Ascending aorta (tissue), 2 donors: ENCODE results near the gene RABL6. TPM values are rescaled to one million over a fixed set of nuclear protein-coding genes. Genes with fewer than 3 reads are reported as not detected.
"Not testable (repeated sequence)": the region's sequence is repeated elsewhere in the genome, so short reads cannot be mapped to it uniquely, and the experiment has no call there.

Experiments
- DNase-seq, 2 donors: peaks; one replicate each; pipeline ENCODE4 v3.0.0-alpha.2; 2019; ENCODE audit warnings: low spot score in 2 of 2
- H3K27ac ChIP-seq, 2 donors: fragments of 200-600 bp; sonication (generic); one replicate each; pipeline ENCODE4 v1.5.1; 2016 to 2017; ENCODE audit warnings: mild to moderate bottlenecking in 1 of 2
- H3K27me3 ChIP-seq: fragments of 200-600 bp; sonication (generic); one replicate; pipeline ENCODE4 v1.5.1; 2017
- H3K36me3 ChIP-seq, 2 donors: fragments of 200-600 bp; sonication (generic); one replicate each; pipeline ENCODE4 v1.5.1; 2016
- H3K4me1 ChIP-seq, 2 donors: fragments of 200-600 bp; sonication (generic); one replicate each; pipeline ENCODE4 v1.5.1; 2016 to 2017; ENCODE audit warnings: mild to moderate bottlenecking in 1 of 2
- H3K4me3 ChIP-seq, 2 donors: fragments of 200-600 bp; sonication (generic); one replicate each; pipeline ENCODE4 v1.5.1; 2016 to 2017; ENCODE audit warnings: mild to moderate bottlenecking in 1 of 2
- H3K9me3 ChIP-seq, 2 donors: fragments of 200-600 bp; sonication (generic); one replicate each; pipeline ENCODE4 v1.5.1; 2016
- CTCF ChIP-seq, 3 experiments: fragments of 200-600 bp in 2 of 3; fragments of 450-650 bp in 1 of 3; sonication (generic) in 2 of 3; IDR thresholded peaks; one replicate each; pipeline ENCODE4 v1.5.1; 2016 to 2019; ENCODE audit warnings: antibody characterized with exemption in 3 of 3, mild to moderate bottlenecking in 1 of 3, moderate library complexity in 1 of 3
- intact Hi-C: fragments of 100-400 bp; cut with DNase I; formaldehyde crosslinking; loops from one replicate; pipeline ENCODE4 v1.15.1; 2023
- total RNA-seq: library from RNA; depleted of rRNA; stranded (reverse); fragments of >200 nt; gene quantifications from one replicate; pipeline ENCODE4 v1.1.0, GENCODE V29; 2016

RABL6 gene
- total RNA-seq = 70.9 TPM

- H3K36me3 ChIP-seq = no peaks in the 10 kb centered on the region
- DNase-seq = peak in 1 of 2 donors; percentile 83
These were observed at the start of gene RABL6 for GRCh38 chr9:136807281-136808074. TSS of gene RABL6 (plus strand) at chr9:136807948. CDS start at chr9:136808197, 249 bp downstream.

DNA sequence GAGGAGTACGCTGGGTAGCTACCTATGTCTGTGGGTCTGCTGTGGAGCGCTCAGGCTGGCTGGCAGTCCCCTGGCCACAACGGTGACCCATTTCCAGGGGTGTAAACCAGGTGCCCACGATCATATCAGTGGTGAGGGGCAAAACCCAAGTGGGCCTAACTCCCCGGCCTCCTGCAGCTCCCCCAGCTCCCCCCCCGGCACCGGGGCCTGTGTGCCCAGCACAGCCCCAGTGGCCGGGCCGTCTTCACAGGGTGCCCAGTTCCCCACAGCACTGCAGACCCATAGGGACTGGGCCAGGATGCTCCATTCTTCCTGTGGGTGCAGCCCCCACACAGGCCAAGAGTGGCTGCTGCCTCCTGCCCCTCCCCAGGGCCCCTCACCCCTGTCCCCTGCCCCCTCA, 48.7 kb upstream of the RABL6 start:
- Histone ChIP-seq H3K36me3 (no peaks in the 10 kb centered on the region), H3K27me3 (no peaks in the 10 kb centered on the region), H3K9me3 (no peaks in the 10 kb centered on the region), H3K27ac (no peak overlapping the region), H3K4me1 (no peaks in the 10 kb centered on the region), H3K4me3 (no peak overlapping the region)
- no peak for TF ChIP-seq CTCF (IDR thresholded peaks at IDR 0.05)
- intact Hi-C loops = no loop called here
- no peak for DNase-seq

More at GRCh38 chr9:136807281-136808074, at the start of gene RABL6:
- intact Hi-C loops = loop anchor here (1.0 to 5.0 kb wide), 3 partner anchors 16 to 135 kb away; partner anchors contain the start of genes FBXW5, PHPT1 and TMEM141
- H3K4me3 ChIP-seq = peak within 1 kb of the TSS; percentile 97 to 100
- peak in 1 of 3 experiments; percentile 10 for TF ChIP-seq CTCF (IDR thresholded peaks at IDR 0.05)
- H3K27me3 ChIP-seq = no peaks in the 10 kb centered on the region
- H3K9me3 ChIP-seq = no peaks in the 10 kb centered on the region
- H3K4me1 ChIP-seq = peaks cover 15 to 23% of the 10 kb centered on the region in 2 donors
- peak within 1 kb of the TSS; percentile 66 to 86 for H3K27ac ChIP-seq

- H3K36me3 ChIP-seq = no peaks in the 10 kb centered on the region
- no peak overlapping the region for H3K27ac ChIP-seq
- no peaks in the 10 kb centered on the region for H3K27me3 ChIP-seq
- H3K4me1 ChIP-seq = no peaks in the 10 kb centered on the region
- no peak for DNase-seq
- intact Hi-C loops = no loop called here
- no peak for TF ChIP-seq CTCF (IDR thresholded peaks at IDR 0.05)
- H3K4me3 ChIP-seq = no peak overlapping the region
- no peaks in the 10 kb centered on the region for H3K9me3 ChIP-seq
These were observed 48.1 kb upstream of the RABL6 start for GRCh38 chr9:136759436-136760325.

DNA sequence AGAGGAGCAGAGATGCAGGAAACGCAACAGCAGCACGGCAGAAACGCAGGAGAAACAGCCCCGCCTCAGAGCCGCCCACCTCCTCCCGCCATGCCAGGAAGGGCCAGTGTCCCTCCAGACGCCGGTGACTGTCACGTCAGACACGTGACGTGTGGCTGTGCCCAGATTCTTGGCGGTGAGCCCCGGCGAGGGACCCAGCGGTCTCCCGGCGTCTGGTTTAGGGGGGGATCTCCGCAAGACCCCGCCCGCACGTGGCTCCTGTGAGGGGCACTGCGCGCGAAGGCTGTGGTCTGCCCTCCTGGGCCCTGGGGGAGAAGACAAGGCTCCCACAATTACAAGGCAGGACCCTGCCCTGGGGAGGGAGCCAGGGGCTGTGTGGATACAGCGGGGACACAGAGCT, 47.3 kb upstream of the RABL6 start:
- no peak for DNase-seq
- Histone ChIP-seq H3K36me3 (no peaks in the 10 kb centered on the region), H3K27me3 (no peaks in the 10 kb centered on the region), H3K4me1 (no peaks in the 10 kb centered on the region), H3K9me3 (no peaks in the 10 kb centered on the region), H3K4me3 (no peak overlapping the region), H3K27ac (no peak overlapping the region)
- intact Hi-C loops = no loop called here
- no peak for TF ChIP-seq CTCF (IDR thresholded peaks at IDR 0.05)

DNA sequence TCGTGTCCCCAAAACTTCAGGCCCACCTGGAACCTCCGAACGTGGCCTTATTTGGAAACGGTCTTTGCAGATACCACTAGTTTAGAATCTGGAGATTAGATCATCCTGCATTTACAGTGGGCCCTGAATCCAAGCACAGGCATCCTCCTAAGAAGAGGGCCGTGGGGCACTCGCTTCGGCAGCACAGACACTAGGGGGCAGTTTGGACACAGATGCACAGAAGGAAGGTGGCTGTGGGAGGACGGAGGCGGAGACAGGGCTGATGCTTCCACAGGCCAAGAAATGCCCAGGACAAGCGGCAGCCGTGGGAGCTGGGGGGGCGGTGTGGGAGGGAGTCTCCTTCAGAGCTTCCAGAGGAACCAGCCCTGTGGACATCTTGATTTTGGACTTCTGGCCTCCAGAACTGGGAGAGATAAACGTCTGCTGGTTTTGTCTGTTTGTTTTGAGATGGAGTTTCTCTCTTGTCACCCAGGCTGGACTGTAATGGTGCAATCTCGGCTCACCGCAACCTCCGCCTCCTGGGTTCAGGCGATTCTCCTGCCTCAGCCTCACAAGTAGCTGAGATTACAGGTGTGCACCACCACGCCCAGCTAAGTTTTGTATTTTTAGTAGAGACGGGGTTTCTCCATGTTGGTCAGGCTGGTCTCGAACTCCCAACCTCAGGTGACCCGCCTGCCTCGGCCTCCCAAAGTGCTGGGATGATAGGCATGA, 46.8 kb upstream of the RABL6 start:
- intact Hi-C loops, H3K4me3 ChIP-seq, H3K36me3 ChIP-seq, H3K27me3 ChIP-seq, H3K27ac ChIP-seq, DNase-seq, H3K4me1 ChIP-seq, H3K9me3 ChIP-seq: not testable (repeated sequence)
- TF ChIP-seq CTCF (IDR thresholded peaks at IDR 0.05) = peak in 1 of 3 experiments; percentile 23
